ENCODE measurements around the gene NDUFC1.
"Not testable (repeated sequence)": the region's sequence is repeated elsewhere in the genome, so short reads cannot be mapped to it uniquely, and the experiment has no call there.

Gene NDUFC1

DNA sequence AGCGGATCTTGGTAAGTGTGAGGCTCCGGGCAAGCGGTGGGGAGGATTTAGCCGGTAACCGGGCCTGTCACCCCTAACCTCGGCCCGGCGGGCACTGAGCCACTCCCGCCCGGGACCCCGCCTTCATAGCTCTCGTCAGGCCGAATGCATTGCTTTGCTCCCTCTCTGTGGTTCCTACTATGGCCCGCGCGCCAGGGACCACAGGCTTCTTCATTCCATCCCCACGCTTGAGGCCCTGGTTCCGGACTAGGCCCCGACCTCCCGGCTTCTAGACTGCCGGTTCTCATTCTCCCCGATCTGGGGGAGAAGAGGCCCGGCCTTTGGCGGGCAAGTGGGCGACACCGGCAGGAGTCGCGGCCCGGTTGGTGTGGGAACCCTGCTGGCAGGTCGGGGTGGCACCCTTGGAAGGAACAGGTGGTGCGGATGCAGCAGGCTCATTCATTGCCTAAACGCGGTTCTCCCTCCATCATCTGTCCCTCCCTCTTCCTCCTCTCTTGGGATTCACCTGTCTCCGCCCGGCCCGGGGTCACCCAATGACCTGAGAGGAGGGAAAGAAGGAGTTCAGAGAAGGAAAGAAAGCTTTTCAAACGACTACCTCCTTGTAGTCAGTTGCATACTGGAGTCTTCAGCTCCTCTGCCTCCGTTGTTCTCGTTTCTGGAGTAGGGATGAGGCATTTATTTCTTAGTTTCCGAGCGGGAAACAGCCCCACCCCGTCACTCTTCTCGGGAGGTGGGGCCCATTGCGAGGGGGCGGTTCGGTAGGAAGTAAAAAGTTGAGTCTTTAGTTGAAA lies at the start of gene NDUFC1:
Gene NDUFC1, minus strand, starts transcription at position 657 of the 791 bp plus-strand sequence. CDS start 6,679 bp downstream, outside the sequence.
- peak; percentile 83 for DNase-seq

GRCh38 chr4:139337612-139338011 lies 35.3 kb upstream of the NDUFC1 start:
- no peak for DNase-seq

GRCh38 chr4:139333046-139333445 lies 30.8 kb upstream of the NDUFC1 start:
- DNase-seq, result no peak

DNA sequence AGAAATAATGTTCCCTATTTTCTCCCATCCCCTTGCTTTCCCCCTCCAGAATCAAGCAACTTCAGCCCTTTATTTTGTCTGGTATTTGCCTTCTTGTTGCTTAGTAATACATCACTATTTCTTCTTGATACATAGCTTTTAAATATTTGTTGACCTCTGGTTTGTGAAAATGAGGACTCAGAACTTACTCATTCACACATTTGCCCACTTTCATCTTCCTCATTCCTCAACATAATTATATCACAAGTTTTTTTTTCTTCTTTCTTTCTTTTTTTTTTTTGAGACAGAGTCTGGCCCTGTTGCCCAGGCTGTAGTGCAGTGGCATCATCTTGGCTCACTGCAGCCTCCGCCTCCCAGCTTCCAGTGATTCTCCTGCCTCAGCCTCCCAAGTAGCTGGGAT lies 28.9 kb upstream of the NDUFC1 start:
- DNase-seq, result peak; percentile 50

DNA sequence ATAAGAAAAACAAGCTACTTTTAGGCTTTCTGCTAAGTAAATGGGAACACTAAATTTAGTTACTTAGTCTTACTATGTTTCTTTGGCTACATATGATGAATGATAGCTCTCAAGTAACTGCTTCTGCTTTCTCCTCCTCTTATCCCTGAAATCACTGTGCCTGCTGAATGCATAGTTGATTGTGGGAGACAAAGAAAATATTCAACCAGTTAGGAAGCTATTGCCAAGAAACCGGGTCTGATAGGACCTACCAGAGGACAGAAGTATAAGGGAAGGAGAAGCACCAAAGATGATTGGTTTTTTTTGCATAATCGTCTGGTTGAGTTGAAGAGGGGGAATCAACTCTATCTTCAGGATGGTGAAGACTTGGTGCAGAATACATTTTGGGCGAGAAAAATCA lies 28.0 kb upstream of the NDUFC1 start:
- DNase-seq, result no peak

DNA sequence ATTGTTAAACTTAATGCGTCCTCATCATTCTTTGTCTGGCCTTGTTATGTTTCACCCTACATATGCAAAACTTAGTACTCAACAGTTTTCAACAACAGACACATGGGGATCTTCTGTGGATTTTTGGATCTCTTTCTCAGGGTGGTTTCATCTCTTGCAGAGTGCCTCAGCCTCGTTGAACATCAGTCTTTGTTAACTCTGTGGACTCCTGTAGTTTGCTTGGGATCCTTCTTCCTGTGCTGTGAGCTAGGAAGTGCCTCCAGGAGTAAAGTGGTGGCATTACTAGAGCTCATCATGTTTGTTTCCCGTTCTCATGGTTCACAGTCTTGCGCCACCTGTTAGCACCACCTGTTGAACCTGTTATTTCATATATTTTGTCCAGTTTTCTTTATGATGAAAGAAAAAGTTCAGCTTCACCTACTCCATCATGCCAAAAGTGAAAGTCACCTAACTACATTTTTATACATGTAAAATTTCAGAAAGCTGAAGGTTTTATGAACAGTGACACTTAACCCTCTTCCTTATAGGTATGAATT lies 27.5 kb upstream of the NDUFC1 start:
- DNase-seq, result no peak

- no peak for DNase-seq
Observed at GRCh38 chr4:139324620-139325019, 22.3 kb upstream of the NDUFC1 start.

GRCh38 chr4:139322541-139322940 lies 20.3 kb upstream of the NDUFC1 start:
- not testable (repeated sequence) for DNase-seq

DNA sequence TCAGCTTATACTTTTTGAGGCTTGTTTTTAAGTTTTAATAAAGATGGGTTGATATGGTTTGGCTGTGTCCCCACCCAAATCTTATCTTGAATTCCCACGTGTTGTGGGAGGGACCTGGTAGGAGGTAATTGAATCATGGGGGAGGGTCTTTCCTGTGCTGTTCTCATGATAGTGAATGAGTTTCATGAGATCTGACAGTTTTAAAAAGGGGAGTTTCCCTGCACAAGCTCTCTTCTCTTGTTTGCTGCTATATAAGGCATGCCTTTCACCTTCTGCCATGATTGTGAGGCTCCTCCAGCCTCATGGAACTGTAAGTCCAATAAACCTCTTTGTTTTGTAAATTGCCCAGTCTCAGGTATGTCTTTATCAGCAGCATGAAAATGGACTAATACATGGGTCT lies 19.8 kb upstream of the NDUFC1 start:
- not testable (repeated sequence) for DNase-seq

GRCh38 chr4:139319571-139319970 lies 17.3 kb upstream of the NDUFC1 start:
- no peak for DNase-seq

- no peak for DNase-seq
Observed at GRCh38 chr4:139317635-139318034, 15.4 kb upstream of the NDUFC1 start.

- no peak for DNase-seq
Observed at GRCh38 chr4:139316733-139317132, 14.5 kb upstream of the NDUFC1 start.

- no peak for DNase-seq
Observed at GRCh38 chr4:139315221-139315675, 13.0 kb upstream of the NDUFC1 start.

DNA sequence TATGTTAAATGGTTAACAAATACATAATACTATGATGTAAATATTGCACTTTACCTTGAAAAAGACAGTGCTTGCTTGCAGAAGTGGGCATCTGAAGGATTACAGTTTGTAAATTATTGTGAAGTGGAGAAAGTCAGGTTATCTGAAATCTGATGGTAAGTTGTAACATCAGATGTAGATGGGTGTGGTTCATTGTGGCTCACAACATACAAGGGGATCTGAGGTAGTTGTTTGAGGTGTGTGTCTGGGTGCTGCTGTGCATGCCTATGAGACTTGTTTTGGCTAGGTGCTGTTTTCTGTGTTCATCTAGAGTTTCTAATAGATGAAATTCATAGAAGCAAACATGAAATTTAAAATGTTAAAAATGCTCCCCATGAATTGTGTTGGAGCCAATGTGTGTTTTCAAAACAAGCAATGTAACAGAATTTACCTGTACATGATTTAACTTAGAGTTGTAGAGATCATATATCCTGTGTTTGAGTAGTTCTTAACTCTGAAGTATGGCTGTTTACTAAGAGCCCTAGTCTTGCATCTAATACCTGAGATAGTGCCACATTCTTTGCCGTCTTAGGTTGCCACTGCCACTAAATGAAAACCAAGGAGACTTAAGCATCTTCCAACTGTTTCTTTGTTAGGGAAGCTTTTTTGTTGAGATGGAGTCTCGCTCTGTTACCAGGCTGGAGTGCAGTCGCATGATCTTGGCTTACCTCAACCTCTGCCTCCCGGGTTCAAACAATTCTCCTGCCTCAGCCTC lies 11.9 kb upstream of the NDUFC1 start:
- no peak for DNase-seq

DNA sequence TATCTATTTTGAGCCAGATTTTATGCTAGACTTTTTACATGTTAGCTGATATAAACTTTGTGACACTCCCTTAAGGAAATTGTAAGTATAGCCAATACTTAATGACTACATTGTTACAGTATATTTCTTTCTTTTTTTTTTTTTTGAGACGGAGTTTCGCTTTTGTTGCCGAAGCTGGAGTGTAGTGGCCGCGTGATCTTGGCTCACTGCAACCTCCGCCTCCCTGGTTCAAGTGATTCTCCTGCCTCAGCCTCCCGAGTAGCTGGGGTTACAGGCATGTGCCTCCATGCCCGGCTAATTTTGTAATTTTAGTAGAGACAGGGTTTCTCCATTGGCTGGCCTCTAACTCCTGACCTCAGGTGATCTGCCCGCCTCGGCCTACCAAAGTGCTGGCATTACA lies 11.1 kb upstream of the NDUFC1 start:
- DNase-seq, result not testable (repeated sequence)

GRCh38 chr4:139312552-139313332 lies 10.5 kb upstream of the NDUFC1 start:
- peak; percentile 53 for DNase-seq

- no peak for DNase-seq
Observed at GRCh38 chr4:139311909-139312308, 9.6 kb upstream of the NDUFC1 start.

- no peak for DNase-seq
Observed at GRCh38 chr4:139304920-139305319, 2.6 kb upstream of the NDUFC1 start.

GRCh38 chr4:139301113-139301820 lies 1.0 kb downstream of the NDUFC1 start, which contains the start of gene NAA15:
Gene NAA15, plus strand, starts transcription at chr4:139301505. Its CDS starts 273 bp downstream, at chr4:139301778.
- DNase-seq, result peak; percentile 98

DNA sequence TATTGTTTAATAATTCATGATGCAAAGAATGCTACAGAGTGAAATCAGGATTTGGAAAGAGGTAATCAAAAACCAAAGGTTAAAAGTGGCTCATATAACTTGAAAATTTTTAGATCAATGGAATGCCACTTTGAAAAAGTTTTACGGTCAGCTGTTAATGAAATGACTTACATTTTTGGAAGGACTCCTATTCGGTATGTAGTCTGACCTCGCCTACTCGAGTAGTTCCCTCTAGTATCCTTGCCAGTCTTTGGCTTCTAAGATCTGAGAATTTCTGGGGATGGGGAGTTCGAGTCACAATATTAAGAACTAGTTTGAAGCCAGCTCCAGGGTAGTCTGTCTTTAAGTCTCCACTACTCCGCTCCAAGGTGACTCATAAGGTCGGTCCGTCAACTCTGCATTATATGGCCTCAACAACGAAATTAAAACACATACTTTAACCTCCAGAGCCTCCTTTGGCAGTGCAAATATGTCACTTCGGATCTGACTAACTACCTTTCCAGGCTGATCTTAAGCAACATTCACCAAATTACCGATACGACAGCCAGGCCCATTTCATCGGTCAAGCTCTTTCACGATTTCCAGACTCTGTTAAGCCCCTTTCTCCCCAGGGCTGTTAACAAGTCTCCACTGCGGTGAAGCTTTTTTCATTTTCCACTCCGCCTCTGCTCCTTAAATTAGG lies 1.7 kb downstream of the NDUFC1 start:
- peak; percentile 57 for DNase-seq

- no peak for DNase-seq
Observed at GRCh38 chr4:139299536-139299935, 2.7 kb downstream of the NDUFC1 start.

GRCh38 chr4:139297001-139297410 lies 5.3 kb downstream of the NDUFC1 start:
- DNase-seq, result peak; percentile 28
